Activated CD4-positive, alpha-beta T cell treated with anti-CD3 and anti-CD28 coated beads for 36 hours (primary cell): ENCODE measurements around the gene LST1. TPM values are rescaled to one million over a fixed set of nuclear protein-coding genes. Genes with fewer than 3 reads are reported as not detected.
A peak's percentile ranks its signal among the peaks of the same experiment; 100 is the strongest.

Source experiments
- ATAC-seq: fragments of 200-7000 bp; cut with Tn5 transposase; one replicate; pipeline ENCODE4 v1.10.0; 2021; ENCODE audit warnings: mild to moderate bottlenecking, moderate library complexity
- CTCF ChIA-PET: fragments of 350-600 bp; sonication (Branson Sonifier 250); formaldehyde crosslinking; loops from one replicate; lab custom pipeline; 2021; ENCODE audit warnings: antibody characterized with exemption; lab: Charles Lee
- POLR2A ChIA-PET: fragments of 350-600 bp; sonication (Branson Sonifier 250); formaldehyde crosslinking; loops from one replicate; lab custom pipeline; 2021; ENCODE audit warnings: antibody characterized with exemption, inconsistent platforms; lab: Charles Lee
- DNase-seq: peaks from one replicate; pipeline ENCODE4 v3.0.0-alpha.2; 2020
- H3K27ac Mint-ChIP-seq: one replicate; pipeline ENCODE4 v1.8.0; 2021; ENCODE audit warnings: mixed read lengths
- H3K27me3 Mint-ChIP-seq: one replicate; pipeline ENCODE4 v1.8.0; 2021; ENCODE audit warnings: mixed read lengths
- H3K36me3 Mint-ChIP-seq: one replicate; pipeline ENCODE4 v1.8.0; 2021; ENCODE audit warnings: low read depth, mixed read lengths
- H3K4me1 Mint-ChIP-seq: one replicate; pipeline ENCODE4 v1.8.0; 2021; ENCODE audit warnings: mixed read lengths
- H3K4me3 Mint-ChIP-seq: one replicate; pipeline ENCODE4 v1.8.0; 2021; ENCODE audit warnings: mild to moderate bottlenecking, moderate library complexity, mixed read lengths
- H3K9me3 Mint-ChIP-seq: one replicate; pipeline ENCODE4 v1.8.0; 2021; ENCODE audit warnings: low read depth, mixed read lengths
- intact Hi-C, 2 experiments: fragments of 100-400 bp; cut with DNase I in 1 of 2; cut with micrococcal nuclease in 1 of 2; formaldehyde crosslinking; loops; one replicate each; pipeline versions ENCODE4 v1.14.2 to v1.15.1; 2022 to 2024; cut with DNase I, micrococcal nuclease
- total RNA-seq, 2 experiments: library from RNA; stranded (reverse); gene quantifications; one replicate each; pipeline ENCODE4 v1.2.3, GENCODE V29; 2021

Gene LST1
- total RNA-seq, 2 experiments from 2014 or later, result 9.1 to 11.1 TPM

DNA sequence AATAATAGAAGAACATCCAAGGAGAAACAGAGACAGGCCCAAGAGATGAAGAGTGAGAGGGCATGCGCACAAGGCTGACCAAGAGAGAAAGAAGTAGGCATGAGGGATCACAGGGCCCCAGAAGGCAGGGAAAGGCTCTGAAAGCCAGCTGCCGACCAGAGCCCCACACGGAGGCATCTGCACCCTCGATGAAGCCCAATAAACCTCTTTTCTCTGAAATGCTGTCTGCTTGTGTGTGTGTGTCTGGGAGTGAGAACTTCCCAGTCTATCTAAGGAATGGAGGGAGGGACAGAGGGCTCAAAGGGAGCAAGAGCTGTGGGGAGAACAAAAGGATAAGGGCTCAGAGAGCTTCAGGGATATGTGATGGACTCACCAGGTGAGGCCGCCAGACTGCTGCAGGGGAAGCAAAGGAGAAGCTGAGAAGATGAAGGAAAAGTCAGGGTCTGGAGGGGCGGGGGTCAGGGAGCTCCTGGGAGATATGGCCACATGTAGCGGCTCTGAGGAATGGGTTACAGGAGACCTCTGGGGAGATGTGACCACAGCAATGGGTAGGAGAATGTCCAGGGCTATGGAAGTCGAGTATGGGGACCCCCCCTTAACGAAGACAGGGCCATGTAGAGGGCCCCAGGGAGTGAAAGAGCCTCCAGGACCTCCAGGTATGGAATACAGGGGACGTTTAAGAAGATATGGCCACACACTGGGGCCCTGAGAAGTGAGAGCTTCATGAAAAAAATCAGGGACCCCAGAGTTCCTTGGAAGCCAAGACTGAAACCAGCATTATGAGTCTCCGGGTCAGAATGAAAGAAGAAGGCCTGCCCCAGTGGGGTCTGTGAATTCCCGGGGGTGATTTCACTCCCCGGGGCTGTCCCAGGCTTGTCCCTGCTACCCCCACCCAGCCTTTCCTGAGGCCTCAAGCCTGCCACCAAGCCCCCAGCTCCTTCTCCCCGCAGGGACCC lies 11.7 kb upstream of the LST1 start:
- Mint-ChIP-seq H3K4me1 (peaks cover 74% of the 10 kb centered on the region), H3K4me3 (peak overlapping the region; percentile 97), H3K27me3 (no peaks in the 10 kb centered on the region), H3K9me3 (no peaks in the 10 kb centered on the region), H3K36me3 (peaks cover 52% of the 10 kb centered on the region), H3K27ac (peak overlapping the region; percentile 98)
- intact Hi-C loops, result loop anchor here (1.0 to 10.0 kb wide), 9 partner anchors 14 to 1230 kb away; partner anchors contain the start of genes HLA-B (in 1 of the 2), PRRC2A (in 1 of the 2) and RPP21 (in 1 of the 2)
- ChIA-PET POLR2A (interaction anchor here (0.5 to 4.9 kb wide), 28 partner anchors 8 to 1723 kb away, joined by 3 to 43 read pairs (median 4); partner anchors contain the start of genes ATP6V1G2, BRD2, DDX39B and HSPA1B), CTCF (interaction anchor here (0.6 to 28.5 kb wide), 13 partner anchors 10 to 619 kb away, joined by 3 to 873 read pairs (median 4); partner anchors contain the start of genes ATP6V1G2, BAG6, DDX39B and LST1)
- DNase-seq (peak; percentile 62), ATAC-seq (peak; percentile 0)

DNA sequence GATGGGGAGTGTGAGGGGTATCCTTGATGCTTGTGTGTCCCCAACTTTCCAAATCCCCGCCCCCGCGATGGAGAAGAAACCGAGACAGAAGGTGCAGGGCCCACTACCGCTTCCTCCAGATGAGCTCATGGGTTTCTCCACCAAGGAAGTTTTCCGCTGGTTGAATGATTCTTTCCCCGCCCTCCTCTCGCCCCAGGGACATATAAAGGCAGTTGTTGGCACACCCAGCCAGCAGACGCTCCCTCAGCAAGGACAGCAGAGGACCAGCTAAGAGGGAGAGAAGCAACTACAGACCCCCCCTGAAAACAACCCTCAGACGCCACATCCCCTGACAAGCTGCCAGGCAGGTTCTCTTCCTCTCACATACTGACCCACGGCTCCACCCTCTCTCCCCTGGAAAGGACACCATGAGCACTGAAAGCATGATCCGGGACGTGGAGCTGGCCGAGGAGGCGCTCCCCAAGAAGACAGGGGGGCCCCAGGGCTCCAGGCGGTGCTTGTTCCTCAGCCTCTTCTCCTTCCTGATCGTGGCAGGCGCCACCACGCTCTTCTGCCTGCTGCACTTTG lies 10.7 kb upstream of the LST1 start, which contains the start of gene TNF:
TNF (plus strand) TSS at position 231 of the 567 bp plus-strand sequence; CDS start at position 408, 177 bp downstream.
- peak within 1 kb of the TSS; percentile 97 for H3K4me3 Mint-ChIP-seq
- DNase-seq (peak; percentile 89), ATAC-seq (peak; percentile 23)
- intact Hi-C loops, result loop anchor here (1.0 to 10.0 kb wide), 6 partner anchors 15 to 1231 kb away; partner anchors contain the start of genes PRRC2A (in 1 of the 2) and RPP21 (in 1 of the 2)
- peaks cover 55% of the 10 kb centered on the region for H3K36me3 Mint-ChIP-seq
- no peaks in the 10 kb centered on the region for H3K9me3 Mint-ChIP-seq
- H3K4me1 Mint-ChIP-seq, result peaks cover 73% of the 10 kb centered on the region
- H3K27ac Mint-ChIP-seq, result peak within 1 kb of the TSS; percentile 98
- CTCF ChIA-PET, result interaction anchor here (0.6 to 28.5 kb wide), 10 partner anchors 15 to 620 kb away, joined by 3 to 873 read pairs (median 4); partner anchors contain the start of genes ATP6V1G2, BAG6, DDX39B and LST1
- POLR2A ChIA-PET, result interaction anchor here (0.7 to 4.9 kb wide), 22 partner anchors 10 to 1396 kb away, joined by 3 to 43 read pairs (median 5); partner anchors contain the start of genes ATP6V1G2, BRD2, DDX39B and LST1
- H3K27me3 Mint-ChIP-seq, result no peaks in the 10 kb centered on the region

DNA sequence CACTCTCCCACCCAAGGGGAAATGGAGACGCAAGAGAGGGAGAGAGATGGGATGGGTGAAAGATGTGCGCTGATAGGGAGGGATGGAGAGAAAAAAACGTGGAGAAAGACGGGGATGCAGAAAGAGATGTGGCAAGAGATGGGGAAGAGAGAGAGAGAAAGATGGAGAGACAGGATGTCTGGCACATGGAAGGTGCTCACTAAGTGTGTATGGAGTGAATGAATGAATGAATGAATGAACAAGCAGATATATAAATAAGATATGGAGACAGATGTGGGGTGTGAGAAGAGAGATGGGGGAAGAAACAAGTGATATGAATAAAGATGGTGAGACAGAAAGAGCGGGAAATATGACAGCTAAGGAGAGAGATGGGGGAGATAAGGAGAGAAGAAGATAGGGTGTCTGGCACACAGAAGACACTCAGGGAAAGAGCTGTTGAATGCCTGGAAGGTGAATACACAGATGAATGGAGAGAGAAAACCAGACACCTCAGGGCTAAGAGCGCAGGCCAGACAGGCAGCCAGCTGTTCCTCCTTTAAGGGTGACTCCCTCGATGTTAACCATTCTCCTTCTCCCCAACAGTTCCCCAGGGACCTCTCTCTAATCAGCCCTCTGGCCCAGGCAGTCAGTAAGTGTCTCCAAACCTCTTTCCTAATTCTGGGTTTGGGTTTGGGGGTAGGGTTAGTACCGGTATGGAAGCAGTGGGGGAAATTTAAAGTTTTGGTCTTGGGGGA lies 10.0 kb upstream of the LST1 start:
- no peaks in the 10 kb centered on the region for H3K9me3 Mint-ChIP-seq
- ATAC-seq, result no peak
- no peak for DNase-seq
- peaks cover 69% of the 10 kb centered on the region for H3K4me1 Mint-ChIP-seq
- ChIA-PET POLR2A (interaction anchor here (0.9 to 4.9 kb wide), 14 partner anchors 10 to 287 kb away, joined by 3 to 43 read pairs (median 8); partner anchors contain the start of genes DDX39B, LST1, NCR3 and NEU1), CTCF (interaction anchor here (0.7 to 28.5 kb wide), 9 partner anchors 1 to 115 kb away, joined by 3 to 873 read pairs (median 4); partner anchors contain the start of genes ATP6V1G2, DDX39B, LST1 and LTA)
- peaks cover 60% of the 10 kb centered on the region for H3K36me3 Mint-ChIP-seq
- H3K4me3 Mint-ChIP-seq, result peak overlapping the region; percentile 97
- intact Hi-C loops, result loop anchor here (1.0 to 10.0 kb wide), 6 partner anchors 16 to 1231 kb away; partner anchors contain the start of genes PRRC2A (in 1 of the 2) and RPP21 (in 1 of the 2)
- no peaks in the 10 kb centered on the region for H3K27me3 Mint-ChIP-seq
- H3K27ac Mint-ChIP-seq, result peak overlapping the region; percentile 98

DNA sequence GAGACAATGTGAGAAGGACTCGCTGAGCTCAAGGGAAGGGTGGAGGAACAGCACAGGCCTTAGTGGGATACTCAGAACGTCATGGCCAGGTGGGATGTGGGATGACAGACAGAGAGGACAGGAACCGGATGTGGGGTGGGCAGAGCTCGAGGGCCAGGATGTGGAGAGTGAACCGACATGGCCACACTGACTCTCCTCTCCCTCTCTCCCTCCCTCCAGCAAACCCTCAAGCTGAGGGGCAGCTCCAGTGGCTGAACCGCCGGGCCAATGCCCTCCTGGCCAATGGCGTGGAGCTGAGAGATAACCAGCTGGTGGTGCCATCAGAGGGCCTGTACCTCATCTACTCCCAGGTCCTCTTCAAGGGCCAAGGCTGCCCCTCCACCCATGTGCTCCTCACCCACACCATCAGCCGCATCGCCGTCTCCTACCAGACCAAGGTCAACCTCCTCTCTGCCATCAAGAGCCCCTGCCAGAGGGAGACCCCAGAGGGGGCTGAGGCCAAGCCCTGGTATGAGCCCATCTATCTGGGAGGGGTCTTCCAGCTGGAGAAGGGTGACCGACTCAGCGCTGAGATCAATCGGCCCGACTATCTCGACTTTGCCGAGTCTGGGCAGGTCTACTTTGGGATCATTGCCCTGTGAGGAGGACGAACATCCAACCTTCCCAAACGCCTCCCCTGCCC lies 9.0 kb upstream of the LST1 start:
- intact Hi-C loops, result loop anchor here in 1 of 2 experiments (5.0 to 10.0 kb wide), 3 partner anchors 245 to 1232 kb away; partner anchors contain the start of gene RPP21
- Mint-ChIP-seq H3K36me3 (peaks cover 63% of the 10 kb centered on the region), H3K4me3 (peak overlapping the region; percentile 97), H3K4me1 (peaks cover 63% of the 10 kb centered on the region), H3K9me3 (no peaks in the 10 kb centered on the region), H3K27me3 (no peaks in the 10 kb centered on the region), H3K27ac (peak overlapping the region; percentile 98)
- ChIA-PET POLR2A (interaction anchor here (0.9 to 4.9 kb wide), 4 partner anchors 9 to 26 kb away, joined by 3 to 43 read pairs (median 18); partner anchors contain the start of gene LST1), CTCF (interaction anchor here (0.9 to 28.5 kb wide), 7 partner anchors 0 to 84 kb away, joined by 3 to 873 read pairs (median 50); partner anchors contain the start of genes ATP6V1G2, LST1, LTA and LTB)
- no peak for ATAC-seq
- peak; percentile 73 for DNase-seq

DNA sequence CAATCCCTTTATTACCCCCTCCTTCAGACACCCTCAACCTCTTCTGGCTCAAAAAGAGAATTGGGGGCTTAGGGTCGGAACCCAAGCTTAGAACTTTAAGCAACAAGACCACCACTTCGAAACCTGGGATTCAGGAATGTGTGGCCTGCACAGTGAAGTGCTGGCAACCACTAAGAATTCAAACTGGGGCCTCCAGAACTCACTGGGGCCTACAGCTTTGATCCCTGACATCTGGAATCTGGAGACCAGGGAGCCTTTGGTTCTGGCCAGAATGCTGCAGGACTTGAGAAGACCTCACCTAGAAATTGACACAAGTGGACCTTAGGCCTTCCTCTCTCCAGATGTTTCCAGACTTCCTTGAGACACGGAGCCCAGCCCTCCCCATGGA lies 8.5 kb upstream of the LST1 start:
- POLR2A ChIA-PET, result interaction anchor here (0.9 to 4.9 kb wide), 5 partner anchors 9 to 27 kb away, joined by 3 to 43 read pairs (median 6); partner anchors contain the start of gene LST1
- ATAC-seq (no peak), DNase-seq (no peak)
- Mint-ChIP-seq H3K9me3 (no peaks in the 10 kb centered on the region), H3K36me3 (peaks cover 60% of the 10 kb centered on the region), H3K27ac (peak overlapping the region; percentile 98), H3K4me1 (peaks cover 63% of the 10 kb centered on the region), H3K4me3 (peak overlapping the region; percentile 97), H3K27me3 (no peaks in the 10 kb centered on the region)
- intact Hi-C loops, result loop anchor here in 1 of 2 experiments (5.0 to 10.0 kb wide), 3 partner anchors 245 to 1233 kb away; partner anchors contain the start of gene RPP21
- CTCF ChIA-PET, result interaction anchor here (0.6 to 28.5 kb wide), 8 partner anchors 1 to 85 kb away, joined by 3 to 873 read pairs (median 4); partner anchors contain the start of genes ATP6V1G2, LST1, LTA and LTB

DNA sequence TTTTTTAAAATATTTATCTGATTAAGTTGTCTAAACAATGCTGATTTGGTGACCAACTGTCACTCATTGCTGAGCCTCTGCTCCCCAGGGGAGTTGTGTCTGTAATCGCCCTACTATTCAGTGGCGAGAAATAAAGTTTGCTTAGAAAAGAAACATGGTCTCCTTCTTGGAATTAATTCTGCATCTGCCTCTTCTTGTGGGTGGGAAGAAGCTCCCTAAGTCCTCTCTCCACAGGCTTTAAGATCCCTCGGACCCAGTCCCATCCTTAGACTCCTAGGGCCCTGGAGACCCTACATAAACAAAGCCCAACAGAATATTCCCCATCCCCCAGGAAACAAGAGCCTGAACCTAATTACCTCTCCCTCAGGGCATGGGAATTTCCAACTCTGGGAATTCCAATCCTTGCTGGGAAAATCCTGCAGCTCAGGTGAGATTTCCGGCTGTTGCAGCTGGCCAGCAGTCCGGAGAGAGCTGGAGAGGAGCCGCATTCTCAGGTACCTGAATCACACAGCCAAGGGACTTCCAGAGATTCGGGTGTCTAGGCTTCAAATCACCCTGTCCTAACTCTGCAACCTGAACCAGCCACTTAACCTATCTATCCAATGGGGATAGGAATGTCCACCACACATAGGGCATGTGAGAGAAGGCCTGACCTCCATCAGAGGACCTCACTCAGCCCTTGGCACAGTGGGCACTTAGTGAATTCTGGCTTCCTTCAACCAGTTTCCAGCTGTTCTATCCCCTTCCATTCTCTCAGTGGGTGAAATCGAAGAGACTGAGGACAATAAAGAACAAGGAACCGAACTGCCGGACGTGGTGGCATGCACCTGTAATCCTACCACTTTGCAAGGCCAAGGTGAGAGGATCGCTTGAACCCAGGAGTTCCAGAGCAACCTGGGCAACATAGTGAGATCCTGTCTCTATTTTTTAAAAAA lies 7.6 kb upstream of the LST1 start:
- POLR2A ChIA-PET, result interaction anchor here (0.9 to 4.9 kb wide), 3 partner anchors 10 to 31 kb away, joined by 4 to 43 read pairs (median 8); partner anchors contain the start of genes ATP6V1G2 and NFKBIL1
- DNase-seq (no peak), ATAC-seq (no peak)
- CTCF ChIA-PET, result interaction anchor here (0.7 to 28.5 kb wide), 7 partner anchors 2 to 86 kb away, joined by 3 to 873 read pairs (median 5); partner anchors contain the start of genes ATP6V1G2, LST1, LTA and LTB
- H3K4me3 Mint-ChIP-seq, result peak overlapping the region; percentile 97
- H3K4me1 Mint-ChIP-seq, result peaks cover 61% of the 10 kb centered on the region
- peak overlapping the region; percentile 52 for H3K27ac Mint-ChIP-seq
- no peaks in the 10 kb centered on the region for H3K27me3 Mint-ChIP-seq
- H3K36me3 Mint-ChIP-seq, result peaks cover 51% of the 10 kb centered on the region
- intact Hi-C loops, result loop anchor here (1.0 to 10.0 kb wide), 4 partner anchors 10 to 1234 kb away; partner anchors contain the start of gene RPP21 (in 1 of the 2)
- no peaks in the 10 kb centered on the region for H3K9me3 Mint-ChIP-seq

DNA sequence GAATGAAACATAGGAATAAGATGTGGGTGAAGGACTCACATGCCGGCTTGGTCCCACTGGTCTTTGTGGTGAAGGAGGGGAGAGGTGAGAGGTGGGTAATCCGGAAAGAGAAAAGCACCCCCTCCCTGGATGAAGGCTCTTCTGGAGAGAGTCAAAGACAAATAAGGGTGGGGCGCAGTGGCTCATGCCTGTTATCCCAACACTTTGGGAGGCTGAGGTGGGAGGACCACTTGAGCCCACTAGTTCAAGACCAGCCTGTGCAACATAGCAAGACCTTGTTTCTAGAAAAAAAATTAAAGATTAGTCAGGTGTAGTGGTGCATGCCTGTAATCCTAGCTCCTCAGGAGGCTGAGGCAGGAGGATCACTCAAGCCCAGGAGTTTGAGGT lies 7.0 kb upstream of the LST1 start:
- ChIA-PET CTCF (interaction anchor here (1.2 to 28.5 kb wide), 5 partner anchors 2 to 86 kb away, joined by 4 to 873 read pairs (median 278); partner anchors contain the start of genes ATP6V1G2, LST1, LTA and LTB), POLR2A (interaction anchor here (1.4 to 1.6 kb wide), 2 partner anchors 8 to 32 kb away, joined by 3 to 8 read pairs; partner anchors contain the start of genes ATP6V1G2 and NFKBIL1)
- no peak for DNase-seq
- H3K4me3 Mint-ChIP-seq, result peak overlapping the region; percentile 97
- H3K9me3 Mint-ChIP-seq, result no peaks in the 10 kb centered on the region
- H3K4me1 Mint-ChIP-seq, result peaks cover 60% of the 10 kb centered on the region
- H3K36me3 Mint-ChIP-seq, result peaks cover 47% of the 10 kb centered on the region
- peak overlapping the region; percentile 94 for H3K27ac Mint-ChIP-seq
- intact Hi-C loops, result loop anchor here (1.0 to 10.0 kb wide), 4 partner anchors 11 to 1234 kb away; partner anchors contain the start of gene RPP21 (in 1 of the 2)
- no peak for ATAC-seq
- no peaks in the 10 kb centered on the region for H3K27me3 Mint-ChIP-seq
